Stimulated activated CD4-positive, alpha-beta T cell treated with anti-CD3 and anti-CD28 coated beads, Interleukin-1b, Interleukin-23, amount 100 ng/mL, for 4 hours (primary cell): ENCODE measurements around the gene MEX3B.
"Not testable (repeated sequence)": the region's sequence is repeated elsewhere in the genome, so short reads cannot be mapped to it uniquely, and the experiment has no call there.

Experiments
- DNase-seq, 2 donors: peaks; one replicate each; pipeline ENCODE4 v3.0.0-alpha.2; 2020; ENCODE audit warnings: low read depth in 2 of 2

The MEX3B gene

GRCh38 chr15:82048811-82049210 is 3.0 kb upstream of the MEX3B start:
- DNase-seq, result no peak

GRCh38 chr15:82047453-82048400 is 1.9 kb upstream of the MEX3B start:
- no peak for DNase-seq

GRCh38 chr15:82046666-82047452 is 1.0 kb upstream of the MEX3B start:
- peak; percentile 81 to 86 for DNase-seq

- no peak for DNase-seq
Measured at GRCh38 chr15:82045179-82045891, 483 bp downstream of the MEX3B start.

- no peak for DNase-seq
Measured at GRCh38 chr15:82044373-82045178, 1.2 kb downstream of the MEX3B start.

GRCh38 chr15:82043796-82044372 is 1.9 kb downstream of the MEX3B start:
- DNase-seq, result no peak

GRCh38 chr15:82043130-82043673 is 2.6 kb downstream of the MEX3B start:
- DNase-seq, result no peak

GRCh38 chr15:82040862-82041261 is 5.0 kb downstream of the MEX3B start:
- no peak for DNase-seq

- DNase-seq, result no peak
Measured at GRCh38 chr15:82040390-82040789, 5.4 kb downstream of the MEX3B start.

- DNase-seq, result no peak
Measured at GRCh38 chr15:82039871-82040270, 5.9 kb downstream of the MEX3B start.

GRCh38 chr15:82036461-82036860 is 9.4 kb downstream of the MEX3B start:
- DNase-seq, result no peak

- DNase-seq, result no peak
Measured at GRCh38 chr15:82031871-82032270, 13.9 kb downstream of the MEX3B start.

GRCh38 chr15:82030176-82030575 is 15.6 kb downstream of the MEX3B start:
- DNase-seq, result no peak

- DNase-seq, result not testable (repeated sequence)
Measured at GRCh38 chr15:82028163-82028562, 17.7 kb downstream of the MEX3B start.

GRCh38 chr15:82021992-82022391 is 23.8 kb downstream of the MEX3B start:
- no peak for DNase-seq

GRCh38 chr15:82020625-82021394 is 25.0 kb downstream of the MEX3B start:
- DNase-seq, result no peak

GRCh38 chr15:82018201-82018600 is 27.6 kb downstream of the MEX3B start:
- no peak for DNase-seq

- DNase-seq, result no peak
Measured at GRCh38 chr15:82017656-82018055, 28.2 kb downstream of the MEX3B start.

GRCh38 chr15:82014989-82015388 is 30.8 kb downstream of the MEX3B start:
- no peak for DNase-seq

- no peak for DNase-seq
Measured at GRCh38 chr15:82012908-82013307, 32.9 kb downstream of the MEX3B start.
